ENCODE measurements around the gene KRT10.
A peak's percentile ranks its signal among the peaks of the same experiment; 100 is the strongest.

The KRT10 gene

GRCh38 chr17:40806131-40806530, 16.3 kb downstream of the KRT10 start:
- TF ChIP-seq REST (IDR thresholded peaks at IDR 0.05; ENCODE audit: low read depth), result peak; percentile 77
- no peak for TF ChIP-seq YY1 (IDR thresholded peaks at IDR 0.05; ENCODE audit: low read depth)

- TF ChIP-seq ZBTB7A (IDR thresholded peaks at IDR 0.05; ENCODE audit: low read depth), result no peak
- no peak for TF ChIP-seq FOXM1 (IDR thresholded peaks at IDR 0.05; ENCODE audit: borderline replicate concordance, low read depth)
- 0 out of 2 replicates have a peak, but pooled peaks have one; percentile 43 for TF ChIP-seq TEAD4 (IDR thresholded peaks at IDR 0.05)
- TF ChIP-seq NFIC (IDR thresholded peaks at IDR 0.05), result no peak
- TF ChIP-seq RAD21 (IDR thresholded peaks at IDR 0.05; ENCODE audit: low read depth), result peak; percentile 92
These were observed 18.8 kb downstream of the KRT10 start for GRCh38 chr17:40803617-40804082.

- TF ChIP-seq YY1 (IDR thresholded peaks at IDR 0.05; ENCODE audit: low read depth) (no peak), MAX (IDR thresholded peaks at IDR 0.05) (no peak), CEBPB (IDR thresholded peaks at IDR 0.05) (no peak), TCF12 (IDR thresholded peaks at IDR 0.05; ENCODE audit: low read depth) (no peak), CREB1 (IDR thresholded peaks at IDR 0.05; ENCODE audit: low read depth) (no peak), TEAD4 (IDR thresholded peaks at IDR 0.05) (no peak), RAD21 (IDR thresholded peaks at IDR 0.05; ENCODE audit: low read depth) (no peak), TAF1 (IDR thresholded peaks at IDR 0.05; ENCODE audit: low read depth) (no peak), ZBTB7A (IDR thresholded peaks at IDR 0.05; ENCODE audit: low read depth) (no peak), FOXM1 (IDR thresholded peaks at IDR 0.05; ENCODE audit: borderline replicate concordance, low read depth) (no peak), EGR1 (IDR thresholded peaks at IDR 0.05) (no peak), EP300 (IDR thresholded peaks at IDR 0.05; ENCODE audit: borderline replicate concordance) (no peak), NFIC (IDR thresholded peaks at IDR 0.05) (no peak), REST (IDR thresholded peaks at IDR 0.05; ENCODE audit: low read depth) (no peak)
- TF ChIP-seq, protein P1, sequence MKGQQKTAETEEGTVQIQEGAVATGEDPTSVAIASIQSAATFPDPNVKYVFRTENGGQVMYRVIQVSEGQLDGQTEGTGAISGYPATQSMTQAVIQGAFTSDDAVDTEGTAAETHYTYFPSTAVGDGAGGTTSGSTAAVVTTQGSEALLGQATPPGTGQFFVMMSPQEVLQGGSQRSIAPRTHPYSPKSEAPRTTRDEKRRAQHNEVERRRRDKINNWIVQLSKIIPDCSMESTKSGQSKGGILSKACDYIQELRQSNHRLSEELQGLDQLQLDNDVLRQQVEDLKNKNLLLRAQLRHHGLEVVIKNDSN (IDR thresholded peaks at IDR 0.05), result no peak
These were observed 21.3 kb downstream of the KRT10 start for GRCh38 chr17:40801157-40801556.

GRCh38 chr17:40800381-40800780, 22.0 kb downstream of the KRT10 start:
- TF ChIP-seq REST (IDR thresholded peaks at IDR 0.05; ENCODE audit: low read depth) (no peak), EGR1 (IDR thresholded peaks at IDR 0.05) (no peak), EP300 (IDR thresholded peaks at IDR 0.05; ENCODE audit: borderline replicate concordance) (no peak), CREB1 (IDR thresholded peaks at IDR 0.05; ENCODE audit: low read depth) (no peak), MAX (IDR thresholded peaks at IDR 0.05) (no peak), NFIC (IDR thresholded peaks at IDR 0.05) (no peak), TEAD4 (IDR thresholded peaks at IDR 0.05) (no peak), ZBTB7A (IDR thresholded peaks at IDR 0.05; ENCODE audit: low read depth) (no peak), RAD21 (IDR thresholded peaks at IDR 0.05; ENCODE audit: low read depth) (no peak), YY1 (IDR thresholded peaks at IDR 0.05; ENCODE audit: low read depth) (no peak), TCF12 (IDR thresholded peaks at IDR 0.05; ENCODE audit: low read depth) (no peak), CEBPB (IDR thresholded peaks at IDR 0.05) (no peak), FOXM1 (IDR thresholded peaks at IDR 0.05; ENCODE audit: borderline replicate concordance, low read depth) (no peak)
- TF ChIP-seq, protein P1 (IDR thresholded peaks at IDR 0.05), result no peak

DNA sequence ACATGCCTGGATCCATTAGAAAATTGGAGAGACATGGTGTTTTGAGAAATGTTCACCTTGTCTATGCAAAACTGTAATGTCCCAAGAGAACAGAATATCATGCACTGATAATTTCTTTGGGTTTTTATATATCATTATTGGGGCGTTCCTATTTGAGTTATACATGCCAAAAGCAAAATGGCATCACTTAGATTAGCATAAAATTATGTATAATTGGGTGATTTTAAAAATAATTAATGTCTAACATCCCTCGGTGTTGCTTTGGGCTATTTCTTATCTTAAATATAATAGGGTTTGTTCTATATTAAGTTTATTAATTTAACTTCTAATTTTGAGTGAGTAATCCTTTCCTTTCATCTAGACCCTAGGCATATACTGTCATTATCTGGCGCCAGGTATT, 22.6 kb downstream of the KRT10 start, which contains the start of gene KRT28:
Gene KRT28 (minus strand): TSS at position 101 of the 400 bp plus-strand sequence. CDS start 66 bp downstream, at position 35.
- TF ChIP-seq YY1 (IDR thresholded peaks at IDR 0.05; ENCODE audit: low read depth) (no peak), RAD21 (IDR thresholded peaks at IDR 0.05; ENCODE audit: low read depth) (no peak), TCF12 (IDR thresholded peaks at IDR 0.05; ENCODE audit: low read depth) (no peak)

Data from Ishikawa (cell line).